SU-DHL-6 (cell line): Measurements from ENCODE around the gene UPK3A.

Source experiments
- EZH2phosphoT487 ChIP-seq: fragments of 200-600 bp; sonication (generic), shearing (Covaris generic); conservative IDR thresholded peaks from 2 replicates; pipeline ENCODE4 v1.6.1; 2018; ENCODE audit warnings: mild to moderate bottlenecking, antibody characterized with exemption, low read length, moderate library complexity, mixed read lengths
- TF ChIP-seq, protein P1 (sequence below): fragments of 200-600 bp; sonication (generic); IDR thresholded peaks from one replicate; pipeline ENCODE4 v1.5.1; 2017; ENCODE audit warnings: antibody characterized with exemption, mild to moderate bottlenecking, low read length, moderate library complexity; ENCODE audit not compliant: insufficient read depth, poor library complexity, severe bottlenecking

- TF ChIP-seq, protein P1, sequence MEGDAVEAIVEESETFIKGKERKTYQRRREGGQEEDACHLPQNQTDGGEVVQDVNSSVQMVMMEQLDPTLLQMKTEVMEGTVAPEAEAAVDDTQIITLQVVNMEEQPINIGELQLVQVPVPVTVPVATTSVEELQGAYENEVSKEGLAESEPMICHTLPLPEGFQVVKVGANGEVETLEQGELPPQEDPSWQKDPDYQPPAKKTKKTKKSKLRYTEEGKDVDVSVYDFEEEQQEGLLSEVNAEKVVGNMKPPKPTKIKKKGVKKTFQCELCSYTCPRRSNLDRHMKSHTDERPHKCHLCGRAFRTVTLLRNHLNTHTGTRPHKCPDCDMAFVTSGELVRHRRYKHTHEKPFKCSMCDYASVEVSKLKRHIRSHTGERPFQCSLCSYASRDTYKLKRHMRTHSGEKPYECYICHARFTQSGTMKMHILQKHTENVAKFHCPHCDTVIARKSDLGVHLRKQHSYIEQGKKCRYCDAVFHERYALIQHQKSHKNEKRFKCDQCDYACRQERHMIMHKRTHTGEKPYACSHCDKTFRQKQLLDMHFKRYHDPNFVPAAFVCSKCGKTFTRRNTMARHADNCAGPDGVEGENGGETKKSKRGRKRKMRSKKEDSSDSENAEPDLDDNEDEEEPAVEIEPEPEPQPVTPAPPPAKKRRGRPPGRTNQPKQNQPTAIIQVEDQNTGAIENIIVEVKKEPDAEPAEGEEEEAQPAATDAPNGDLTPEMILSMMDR, result no peak
- TF ChIP-seq EZH2phosphoT487, result no peak
Measured at GRCh38 chr22:45262931-45263462, 21.8 kb upstream of the UPK3A start.
